Measurements from ENCODE around the gene TNFRSF9. TPM values are rescaled to one million over a fixed set of nuclear protein-coding genes. Genes with fewer than 3 reads are reported as not detected.
"Not testable (repeated sequence)": the region's sequence is repeated elsewhere in the genome, so short reads cannot be mapped to it uniquely, and the experiment has no call there.

The TNFRSF9 gene
- total RNA-seq, 4 donors from 2014 or later: 0.05 to 0.20 TPM; not detected in 2

DNA sequence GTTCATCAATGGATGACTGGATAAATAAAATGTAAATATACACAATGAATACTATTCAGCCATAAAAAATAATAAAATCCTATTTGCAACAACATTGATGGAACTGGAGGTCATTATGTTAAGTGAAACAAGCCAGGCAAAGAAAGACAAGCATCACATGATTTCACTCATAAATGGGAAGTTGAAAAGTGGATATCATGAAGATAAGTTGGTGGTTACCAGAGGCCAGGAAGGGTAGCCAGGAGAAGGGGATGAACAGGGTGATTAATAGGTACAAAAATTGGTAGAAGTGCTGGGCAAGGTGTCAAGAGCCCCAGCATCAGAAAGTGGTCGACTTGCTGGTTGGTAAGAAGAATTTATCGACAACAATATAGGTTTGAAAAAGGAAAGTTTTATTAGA lies 19.5 kb upstream of the TNFRSF9 start:
- H3K4me1 ChIP-seq: peaks cover 37% of the 10 kb centered on the region in 2 donors
- no peaks in the 10 kb centered on the region for H3K9me3 ChIP-seq
- TF ChIP-seq, protein P1, sequence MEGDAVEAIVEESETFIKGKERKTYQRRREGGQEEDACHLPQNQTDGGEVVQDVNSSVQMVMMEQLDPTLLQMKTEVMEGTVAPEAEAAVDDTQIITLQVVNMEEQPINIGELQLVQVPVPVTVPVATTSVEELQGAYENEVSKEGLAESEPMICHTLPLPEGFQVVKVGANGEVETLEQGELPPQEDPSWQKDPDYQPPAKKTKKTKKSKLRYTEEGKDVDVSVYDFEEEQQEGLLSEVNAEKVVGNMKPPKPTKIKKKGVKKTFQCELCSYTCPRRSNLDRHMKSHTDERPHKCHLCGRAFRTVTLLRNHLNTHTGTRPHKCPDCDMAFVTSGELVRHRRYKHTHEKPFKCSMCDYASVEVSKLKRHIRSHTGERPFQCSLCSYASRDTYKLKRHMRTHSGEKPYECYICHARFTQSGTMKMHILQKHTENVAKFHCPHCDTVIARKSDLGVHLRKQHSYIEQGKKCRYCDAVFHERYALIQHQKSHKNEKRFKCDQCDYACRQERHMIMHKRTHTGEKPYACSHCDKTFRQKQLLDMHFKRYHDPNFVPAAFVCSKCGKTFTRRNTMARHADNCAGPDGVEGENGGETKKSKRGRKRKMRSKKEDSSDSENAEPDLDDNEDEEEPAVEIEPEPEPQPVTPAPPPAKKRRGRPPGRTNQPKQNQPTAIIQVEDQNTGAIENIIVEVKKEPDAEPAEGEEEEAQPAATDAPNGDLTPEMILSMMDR (IDR thresholded peaks at IDR 0.05 in 4 of 5, conservative IDR thresholded peaks at IDR 0.05 in 1 of 5): no peak
- TF ChIP-seq POLR2A (IDR thresholded peaks at IDR 0.05): no peak
- peak overlapping the region; percentile 91 to 98 (median 96) for H3K27ac ChIP-seq
- intact Hi-C loops (cut with DNase I; ENCODE audit: low total_unique reads): loop anchor here (10.0 kb wide), 1 partner anchor 915 kb away; the partner anchor contains the start of gene ENO1
- no peak overlapping the region for H3K4me3 ChIP-seq
- H3K36me3 ChIP-seq: peaks cover 0 to 24% of the 10 kb centered on the region in 2 donors
- no peaks in the 10 kb centered on the region for H3K27me3 ChIP-seq
- in situ Hi-C loops (cut with MboI; ENCODE audit: low sequenced_read_pairs in 4 of 4): no loop called here
- DNase-seq (no peak), ATAC-seq (no peak)

DNA sequence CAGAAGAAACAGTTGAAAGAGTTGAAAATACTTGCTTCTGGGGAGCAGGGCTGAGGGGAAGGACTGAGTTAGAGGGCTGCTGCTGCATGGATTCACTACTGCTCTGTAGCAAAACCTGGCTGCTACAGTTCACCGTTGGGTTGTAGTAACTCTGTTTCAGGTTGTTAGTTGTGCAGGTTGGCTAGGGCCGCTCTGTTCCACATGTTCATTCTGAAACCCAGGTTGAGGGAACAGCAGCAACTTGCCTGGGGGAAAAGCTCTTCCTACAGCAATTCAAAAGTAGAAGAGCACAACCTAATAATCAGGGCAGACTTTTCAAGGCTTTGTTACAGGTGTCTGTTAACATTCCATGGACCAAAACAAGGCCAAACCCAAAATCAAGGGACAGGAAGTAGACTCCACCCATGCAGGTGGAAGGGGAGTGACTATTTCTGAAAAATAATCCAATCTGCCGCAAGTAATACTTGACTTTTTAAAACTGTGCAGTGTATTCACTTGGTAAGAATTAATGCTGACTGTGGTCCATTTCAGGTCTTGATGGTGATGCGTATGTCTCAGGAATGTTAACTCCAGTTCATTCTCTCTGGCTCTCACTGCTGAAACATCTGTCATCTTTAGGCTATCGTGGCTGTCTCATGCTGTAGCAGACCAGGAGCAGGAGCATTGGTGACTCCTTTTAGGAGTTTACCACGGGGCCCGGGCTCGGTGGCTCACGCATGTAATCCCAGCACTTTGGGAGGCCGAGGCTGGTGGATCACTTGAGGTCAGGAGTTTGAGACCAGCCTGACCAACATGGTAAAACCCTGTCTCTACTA lies 15.8 kb upstream of the TNFRSF9 start:
- Histone ChIP-seq H3K27me3 (no peaks in the 10 kb centered on the region), H3K4me3 (no peak overlapping the region), H3K27ac (no peak overlapping the region), H3K36me3 (no peaks in the 10 kb centered on the region), H3K9me3 (no peaks in the 10 kb centered on the region), H3K4me1 (peaks cover 8 to 12% of the 10 kb centered on the region in 2 donors)
- intact Hi-C loops (cut with DNase I; ENCODE audit: low total_unique reads) (no loop called here), in situ Hi-C loops (cut with MboI; ENCODE audit: low sequenced_read_pairs in 4 of 4) (no loop called here)
- DNase-seq (no peak), ATAC-seq (no peak)
- TF ChIP-seq POLR2A (IDR thresholded peaks at IDR 0.05): no peak
- TF ChIP-seq, protein P1 (IDR thresholded peaks at IDR 0.05 in 4 of 5, conservative IDR thresholded peaks at IDR 0.05 in 1 of 5): no peak

DNA sequence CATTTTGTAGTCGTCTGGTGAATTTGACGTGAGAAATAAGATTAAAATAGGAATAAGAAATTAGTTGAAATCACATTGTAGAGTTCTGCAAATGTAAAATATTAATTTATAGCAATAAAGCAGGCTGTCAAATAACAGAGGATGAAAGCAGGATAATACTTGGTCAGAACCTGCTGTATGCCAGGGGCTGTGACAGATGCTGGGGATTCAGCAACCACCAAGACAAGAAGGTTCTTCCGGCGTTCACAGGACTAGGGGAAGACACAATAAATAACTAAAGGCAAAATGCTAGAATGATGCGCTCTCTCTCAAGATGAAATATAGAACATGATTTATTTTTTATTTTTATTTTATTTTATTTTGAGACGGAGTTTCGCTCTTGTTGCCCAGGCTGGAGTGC lies 14.0 kb upstream of the TNFRSF9 start:
- Histone ChIP-seq H3K4me3 (peak overlapping the region; percentile 66 to 81 (median 76)), H3K27ac (peak overlapping the region; percentile 88 to 92 (median 90)), H3K4me1 (peaks cover 0 to 3% of the 10 kb centered on the region in 2 donors), H3K27me3 (no peaks in the 10 kb centered on the region), H3K9me3 (no peaks in the 10 kb centered on the region), H3K36me3 (no peaks in the 10 kb centered on the region)
- TF ChIP-seq, protein P1 (IDR thresholded peaks at IDR 0.05 in 4 of 5, conservative IDR thresholded peaks at IDR 0.05 in 1 of 5): no peak
- TF ChIP-seq POLR2A (IDR thresholded peaks at IDR 0.05): no peak
- intact Hi-C loops (cut with DNase I; ENCODE audit: low total_unique reads) (no loop called here), in situ Hi-C loops (cut with MboI; ENCODE audit: low sequenced_read_pairs in 4 of 4) (no loop called here)
- ATAC-seq (no peak), DNase-seq (no peak)

- DNase-seq: peak; percentile 94 to 97
- H3K27ac ChIP-seq: peak overlapping the region; percentile 88 to 92 (median 90)
Observed at GRCh38 chr1:7953850-7954609, 13.4 kb upstream of the TNFRSF9 start.

DNA sequence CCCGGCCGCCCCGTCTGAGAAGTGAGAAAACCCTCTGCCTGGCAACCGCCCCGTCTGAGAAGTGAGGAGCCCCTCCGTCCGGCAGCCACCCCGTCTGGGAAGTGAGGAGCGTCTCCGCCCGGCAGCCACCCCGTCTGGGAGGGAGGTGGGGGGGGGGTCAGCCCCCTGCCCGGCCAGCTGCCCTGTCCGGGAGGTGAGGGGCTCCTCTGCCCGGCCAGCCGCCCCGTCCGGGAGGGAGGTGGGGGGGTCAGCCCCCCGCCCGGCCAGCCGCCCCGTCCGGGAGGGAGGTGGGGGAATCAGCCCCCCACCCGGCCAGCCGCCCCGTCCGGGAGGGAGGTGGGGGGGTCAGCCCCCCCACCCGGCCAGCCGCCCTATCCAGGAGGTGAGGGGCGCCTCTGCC lies 12.2 kb upstream of the TNFRSF9 start:
- H3K27ac ChIP-seq; intact Hi-C loops (cut with DNase I; ENCODE audit: low total_unique reads): not testable (repeated sequence)

More at GRCh38 chr1:7953850-7954609, 13.4 kb upstream of the TNFRSF9 start:
- TF ChIP-seq, protein P1 (IDR thresholded peaks at IDR 0.05 in 4 of 5, conservative IDR thresholded peaks at IDR 0.05 in 1 of 5): no peak
- TF ChIP-seq POLR2A (IDR thresholded peaks at IDR 0.05): peak; percentile 80 to 81
- H3K36me3 ChIP-seq: no peaks in the 10 kb centered on the region
- intact Hi-C loops (cut with DNase I; ENCODE audit: low total_unique reads) (no loop called here), in situ Hi-C loops (cut with MboI; ENCODE audit: low sequenced_read_pairs in 4 of 4) (no loop called here)
- H3K9me3 ChIP-seq: no peaks in the 10 kb centered on the region
- H3K4me3 ChIP-seq: peak overlapping the region; percentile 66 to 81 (median 76)
- H3K27me3 ChIP-seq: no peaks in the 10 kb centered on the region
- ATAC-seq: peak; percentile 91 to 97
- peaks cover 0 to 3% of the 10 kb centered on the region in 2 donors for H3K4me1 ChIP-seq

More for the DNA sequence above, 12.2 kb upstream of the TNFRSF9 start:
- H3K9me3 ChIP-seq; in situ Hi-C loops (cut with MboI; ENCODE audit: low sequenced_read_pairs in 4 of 4); H3K27me3 ChIP-seq; H3K4me3 ChIP-seq; H3K4me1 ChIP-seq; H3K36me3 ChIP-seq; ATAC-seq; DNase-seq: not testable (repeated sequence)
